Stomach (tissue), 9 donors: ENCODE measurements around the gene NDUFA3. TPM values are rescaled to one million over a fixed set of nuclear protein-coding genes. Genes with fewer than 3 reads are reported as not detected.

Experiments
- DNase-seq, 2 donors: peaks; one replicate each; pipeline versions ENCODE4 v3.0.0 to v3.0.0-alpha.2; 2013 to 2019
- H3K27ac ChIP-seq, 5 donors: fragments of 200-600 bp in 4 of 5; sonication (generic) in 4 of 5; one replicate each; pipeline ENCODE4 v1.5.1; 2013 to 2019; ENCODE audit warnings: mild to moderate bottlenecking in 1 of 5, moderate library complexity in 1 of 5
- H3K27me3 ChIP-seq, 3 donors: fragments of 200-600 bp; sonication (generic); one replicate each; pipeline ENCODE4 v1.5.1; 2017 to 2019; ENCODE audit warnings: mixed run types in 1 of 3
- H3K36me3 ChIP-seq, 4 donors: fragments of 200-600 bp; sonication (generic); 1 replicate in 3 of 4; 2 replicates in 1 of 4; pipeline ENCODE4 v1.5.1; 2016 to 2019
- H3K4me1 ChIP-seq, 4 donors: fragments of 200-600 bp; sonication (generic); one replicate each; pipeline ENCODE4 v1.5.1; 2016 to 2019
- H3K4me3 ChIP-seq, 4 donors: fragments of 200-600 bp; sonication (generic) in 3 of 4; one replicate each; pipeline ENCODE4 v1.5.1; 2016 to 2019; ENCODE audit warnings: mild to moderate bottlenecking in 1 of 4
- H3K9me3 ChIP-seq, 4 donors: fragments of 200-600 bp; sonication (generic); one replicate each; pipeline ENCODE4 v1.5.1; 2016 to 2019
- EP300 ChIP-seq: sonication (generic); formaldehyde crosslinking; IDR thresholded peaks from one replicate; pipeline ENCODE4 v1.6.1; 2017; ENCODE audit warnings: antibody characterized with exemption
- POLR2A ChIP-seq, 4 donors: fragments of 450-650 bp; IDR thresholded peaks; one replicate each; pipeline ENCODE4 v1.6.1; 2016; ENCODE audit warnings: antibody characterized with exemption in 4 of 4, control low read depth in 2 of 4, mild to moderate bottlenecking in 1 of 4, moderate library complexity in 1 of 4
- POLR2AphosphoS5 ChIP-seq, 3 donors: sonication (generic); formaldehyde crosslinking; IDR thresholded peaks; one replicate each; pipeline ENCODE4 v1.6.1; 2016; ENCODE audit warnings: antibody characterized with exemption in 3 of 3
- WGBS, 5 donors: extraction: QIAGEN DNeasy Blood & Tissue Kit in 3 of 5; methylation state at CpG; one replicate each; pipeline versions ENCODE4 v1.1.5 to v1.1.7; 2013 to 2018; 5-methylcytosine and 5-hydroxymethylcytosine counted together
- intact Hi-C: fragments of 100-400 bp; cut with DNase I; formaldehyde crosslinking; loops from one replicate; pipeline ENCODE4 v1.15.1; 2023; ENCODE audit warnings: low total_unique reads
- polyA plus RNA-seq, 3 donors: library from polyadenylated mRNA; stranded (reverse); fragments of 200-250 nt; gene quantifications; one replicate each; pipeline ENCODE4 v1.2.3, GENCODE V29; 2013
- total RNA-seq, 5 donors: library from RNA; depleted of rRNA; stranded (reverse); fragments of >200 nt; gene quantifications; one replicate each; pipeline versions ENCODE4 v1.1.0 to v1.2.3, GENCODE V29; 2014 to 2016
- TF ChIP-seq, protein P1 (sequence below), 7 experiments: fragments of 450-650 bp in 4 of 7; fragments of 200-600 bp in 3 of 7; sonication (generic) in 3 of 7; IDR thresholded peaks; one replicate each; pipeline ENCODE4 v1.5.1; 2016 to 2019; ENCODE audit warnings: antibody characterized with exemption in 7 of 7, control low read depth in 2 of 7, mild to moderate bottlenecking in 1 of 7
- donor health status: healthy with polysubstance abuse.
- donor health status: Bipolar disorder and iron deficiency.
- donor health status: healthy.

NDUFA3 gene
- total and polyA plus RNA-seq, 8 donors: 7.0 to 401 (median 253) TPM; not detected in 1

DNA sequence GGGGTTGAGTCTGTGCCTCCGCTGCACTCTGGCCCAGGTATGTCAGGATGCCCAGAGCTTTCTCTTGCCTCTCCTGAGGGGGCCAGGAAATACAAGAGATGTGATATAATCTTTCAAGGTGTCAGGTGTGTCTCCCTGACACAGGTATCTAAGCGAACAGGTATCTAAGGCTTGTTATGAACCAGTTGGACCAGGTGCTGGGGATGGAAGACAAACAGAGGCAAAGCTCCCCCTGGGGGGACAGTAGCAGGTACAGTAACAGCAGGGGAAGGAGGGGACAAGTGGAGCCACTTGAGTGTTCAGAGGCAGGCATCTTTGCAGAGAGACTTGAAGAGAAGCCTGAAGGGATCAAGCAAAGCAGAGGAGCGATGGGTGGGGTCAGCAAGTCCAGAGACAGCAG lies 54.3 kb downstream of the NDUFA3 start:
- Histone ChIP-seq H3K27ac (no peak overlapping the region), H3K36me3 (peaks cover 60 to 64% (median 63%) of the 10 kb centered on the region in 4 donors), H3K4me1 (peaks cover 28 to 47% (median 45%) of the 10 kb centered on the region in 4 donors), H3K9me3 (no peaks in the 10 kb centered on the region), H3K27me3 (no peaks in the 10 kb centered on the region), H3K4me3 (no peak overlapping the region)
- TF ChIP-seq EP300: no peak
- no peak for TF ChIP-seq POLR2AphosphoS5 (IDR thresholded peaks at IDR 0.05)
- TF ChIP-seq POLR2A (IDR thresholded peaks at IDR 0.05): no peak
- TF ChIP-seq, protein P1, sequence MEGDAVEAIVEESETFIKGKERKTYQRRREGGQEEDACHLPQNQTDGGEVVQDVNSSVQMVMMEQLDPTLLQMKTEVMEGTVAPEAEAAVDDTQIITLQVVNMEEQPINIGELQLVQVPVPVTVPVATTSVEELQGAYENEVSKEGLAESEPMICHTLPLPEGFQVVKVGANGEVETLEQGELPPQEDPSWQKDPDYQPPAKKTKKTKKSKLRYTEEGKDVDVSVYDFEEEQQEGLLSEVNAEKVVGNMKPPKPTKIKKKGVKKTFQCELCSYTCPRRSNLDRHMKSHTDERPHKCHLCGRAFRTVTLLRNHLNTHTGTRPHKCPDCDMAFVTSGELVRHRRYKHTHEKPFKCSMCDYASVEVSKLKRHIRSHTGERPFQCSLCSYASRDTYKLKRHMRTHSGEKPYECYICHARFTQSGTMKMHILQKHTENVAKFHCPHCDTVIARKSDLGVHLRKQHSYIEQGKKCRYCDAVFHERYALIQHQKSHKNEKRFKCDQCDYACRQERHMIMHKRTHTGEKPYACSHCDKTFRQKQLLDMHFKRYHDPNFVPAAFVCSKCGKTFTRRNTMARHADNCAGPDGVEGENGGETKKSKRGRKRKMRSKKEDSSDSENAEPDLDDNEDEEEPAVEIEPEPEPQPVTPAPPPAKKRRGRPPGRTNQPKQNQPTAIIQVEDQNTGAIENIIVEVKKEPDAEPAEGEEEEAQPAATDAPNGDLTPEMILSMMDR (IDR thresholded peaks at IDR 0.05): no peak
- no peak for DNase-seq
- WGBS, 5 donors: 74 to 91% (median 84%) methylated on average over 3 of the region's 3 CpGs
- intact Hi-C loops: no loop called here

Other genes with a start within 250 kb of the NDUFA3 start
- 100 to 1,000 TPM in 2 of 5 donors, 10 to 100 TPM in 3; 20.7 to 195 (median 72.8) TPM for gene MYADM, start 235.0 kb upstream of the NDUFA3 start, total RNA-seq
- 10 to 100 TPM; 24.0 to 28.9 (median 24.5) TPM for gene MYADM, start 235.0 kb upstream of the NDUFA3 start, polyA plus RNA-seq
- gene PRKCG, start 220.7 kb upstream of the NDUFA3 start, total RNA-seq: not detected
- under 1 TPM in 2 of 3 donors, not detected in 1; 0.25 to 0.30 TPM for gene PRKCG, start 220.7 kb upstream of the NDUFA3 start, polyA plus RNA-seq
- not detected for gene CACNG7, start 193.6 kb upstream of the NDUFA3 start, total RNA-seq
- gene CACNG7, start 193.6 kb upstream of the NDUFA3 start, polyA plus RNA-seq: under 1 TPM in 1 of 3 donors, not detected in 2; 0.05 TPM
- under 1 TPM in 2 of 5 donors, not detected in 3; under 0.01 to 0.45 TPM for gene CACNG8, start 139.9 kb upstream of the NDUFA3 start, total RNA-seq
- under 1 TPM in 2 of 3 donors, not detected in 1; under 0.01 to 0.03 TPM for gene CACNG8, start 139.9 kb upstream of the NDUFA3 start, polyA plus RNA-seq
- under 1 TPM in 1 of 5 donors, not detected in 4; 0.58 TPM for gene CACNG6, start 111.2 kb upstream of the NDUFA3 start, total RNA-seq
- gene CACNG6, start 111.2 kb upstream of the NDUFA3 start, polyA plus RNA-seq: under 1 TPM in 2 of 3 donors, not detected in 1; 0.13 to 0.46 TPM
- not detected for gene VSTM1, start 39.0 kb upstream of the NDUFA3 start, total RNA-seq
- not detected for gene VSTM1, start 39.0 kb upstream of the NDUFA3 start, polyA plus RNA-seq
- gene TARM1, start 21.5 kb upstream of the NDUFA3 start, total RNA-seq: not detected
- gene TARM1, start 21.5 kb upstream of the NDUFA3 start, polyA plus RNA-seq: not detected
- 1 to 10 TPM in 1 of 5 donors, under 1 TPM in 1, not detected in 3; 0.45 to 2.6 TPM for gene OSCAR, start 2.1 kb upstream of the NDUFA3 start, total RNA-seq
- under 1 TPM in 2 of 3 donors, not detected in 1; 0.81 to 0.95 TPM for gene OSCAR, start 2.1 kb upstream of the NDUFA3 start, polyA plus RNA-seq
- gene TFPT, start 12.8 kb downstream of the NDUFA3 start, total RNA-seq: 10 to 100 TPM in 1 of 5 donors, 1 to 10 TPM in 2, under 1 TPM in 1, not detected in 1; 0.45 to 10.9 (median 4.8) TPM
- 10 to 100 TPM; 22.9 to 31.8 (median 23.1) TPM for gene TFPT, start 12.8 kb downstream of the NDUFA3 start, polyA plus RNA-seq
- 10 to 100 TPM; 22.8 to 98.2 (median 27.8) TPM for gene PRPF31, start 12.9 kb downstream of the NDUFA3 start, total RNA-seq
- gene PRPF31, start 12.9 kb downstream of the NDUFA3 start, polyA plus RNA-seq: 10 to 100 TPM; 46.3 to 53.1 (median 46.3) TPM
- gene CNOT3, start 34.9 kb downstream of the NDUFA3 start, total RNA-seq: 100 to 1,000 TPM in 1 of 5 donors, 10 to 100 TPM in 4; 11.2 to 100 (median 36.2) TPM
- gene CNOT3, start 34.9 kb downstream of the NDUFA3 start, polyA plus RNA-seq: 10 to 100 TPM; 18.2 to 40.5 (median 22.3) TPM
- gene LENG1, start 56.9 kb downstream of the NDUFA3 start, total RNA-seq: 10 to 100 TPM in 2 of 5 donors, 1 to 10 TPM in 1, not detected in 2; 4.2 to 35.6 (median 21.0) TPM
- gene LENG1, start 56.9 kb downstream of the NDUFA3 start, polyA plus RNA-seq: 10 to 100 TPM in 1 of 3 donors, 1 to 10 TPM in 2; 8.2 to 12.0 (median 8.6) TPM
- 10 to 100 TPM; 28.0 to 99.5 (median 47.1) TPM for gene TMC4, start 70.3 kb downstream of the NDUFA3 start, total RNA-seq
- gene TMC4, start 70.3 kb downstream of the NDUFA3 start, polyA plus RNA-seq: 10 to 100 TPM; 33.4 to 49.8 (median 39.3) TPM
- gene MBOAT7, start 86.7 kb downstream of the NDUFA3 start, total RNA-seq: 1,000 to 10,000 TPM in 1 of 5 donors, 100 to 1,000 TPM in 1, 10 to 100 TPM in 3; 22.0 to 1,215 (median 95.1) TPM
- 10 to 100 TPM; 14.1 to 20.6 (median 19.1) TPM for gene MBOAT7, start 86.7 kb downstream of the NDUFA3 start, polyA plus RNA-seq
- 100 to 1,000 TPM in 1 of 5 donors, 10 to 100 TPM in 4; 25.5 to 147 (median 34.5) TPM for gene TSEN34, start 88.5 kb downstream of the NDUFA3 start, total RNA-seq
- 10 to 100 TPM; 35.3 to 54.1 (median 45.1) TPM for gene TSEN34, start 88.5 kb downstream of the NDUFA3 start, polyA plus RNA-seq
- gene RPS9, start 98.0 kb downstream of the NDUFA3 start, total RNA-seq: 1,000 to 10,000 TPM in 4 of 5 donors, 100 to 1,000 TPM in 1; 634 to 2,012 (median 1,471) TPM
- gene RPS9, start 98.0 kb downstream of the NDUFA3 start, polyA plus RNA-seq: 1,000 to 10,000 TPM; 4,159 to 5,346 (median 4,356) TPM
- 10 to 100 TPM in 1 of 5 donors, 1 to 10 TPM in 2, under 1 TPM in 1, not detected in 1; 0.89 to 74.7 (median 2.4) TPM for gene LILRB3, start 120.2 kb downstream of the NDUFA3 start, total RNA-seq
- 1 to 10 TPM; 1.7 to 3.0 (median 2.5) TPM for gene LILRB3, start 120.2 kb downstream of the NDUFA3 start, polyA plus RNA-seq
- 1 to 10 TPM in 2 of 5 donors, under 1 TPM in 2, not detected in 1; 0.37 to 3.8 (median 1.4) TPM for gene LILRA6, start 139.9 kb downstream of the NDUFA3 start, total RNA-seq
- 1 to 10 TPM in 1 of 3 donors, under 1 TPM in 2; 0.20 to 1.8 (median 0.81) TPM for gene LILRA6, start 139.9 kb downstream of the NDUFA3 start, polyA plus RNA-seq
- gene LILRB5, start 154.4 kb downstream of the NDUFA3 start, total RNA-seq: 10 to 100 TPM in 1 of 5 donors, 1 to 10 TPM in 3, not detected in 1; 2.8 to 40.8 (median 5.0) TPM
- 1 to 10 TPM in 2 of 3 donors, under 1 TPM in 1; 0.28 to 3.4 (median 3.0) TPM for gene LILRB5, start 154.4 kb downstream of the NDUFA3 start, polyA plus RNA-seq
- 1 to 10 TPM in 3 of 5 donors, under 1 TPM in 1, not detected in 1; 0.87 to 2.2 (median 1.2) TPM for gene LILRB2, start 178.3 kb downstream of the NDUFA3 start, total RNA-seq
- 1 to 10 TPM; 1.1 to 2.0 (median 1.2) TPM for gene LILRB2, start 178.3 kb downstream of the NDUFA3 start, polyA plus RNA-seq
- 1 to 10 TPM in 3 of 5 donors, not detected in 2; 2.6 to 8.5 (median 2.9) TPM for gene LILRA5, start 210.3 kb downstream of the NDUFA3 start, total RNA-seq
- 1 to 10 TPM; 1.1 to 2.9 (median 1.2) TPM for gene LILRA5, start 210.3 kb downstream of the NDUFA3 start, polyA plus RNA-seq
- not detected for gene LILRA4, start 236.3 kb downstream of the NDUFA3 start, total RNA-seq
- gene LILRA4, start 236.3 kb downstream of the NDUFA3 start, polyA plus RNA-seq: not detected